Small intestine (tissue), 7 donors: ENCODE measurements around the gene TARDBP. TPM values are rescaled to one million over a fixed set of nuclear protein-coding genes. Genes with fewer than 3 reads are reported as not detected.
A peak's percentile ranks its signal among the peaks of the same experiment; 100 is the strongest.

Experiments
- DNase-seq, 2 donors: peaks; one replicate each; pipeline versions ENCODE4 v3.0.0 to v3.0.0-alpha.2; 2013
- FAIRE-seq: peaks from 2 replicates; lab custom pipeline; 2012; peaks lifted over from hg19 to GRCh38; lab: Jason Lieb, UNC
- H3K27ac ChIP-seq, 3 donors: one replicate each; pipeline ENCODE4 v1.5.1; 2013; ENCODE audit warnings: low read length in 2 of 3, mild to moderate bottlenecking in 2 of 3, control low read depth in 1 of 3, inconsistent platforms in 1 of 3, low read depth in 1 of 3, moderate library complexity in 1 of 3
- H3K27me3 ChIP-seq, 3 donors: one replicate each; pipeline ENCODE4 v1.6.1; 2013; ENCODE audit warnings: low read length in 3 of 3, inconsistent platforms in 1 of 3; ENCODE audit not compliant: control insufficient read depth in 3 of 3, insufficient read depth in 3 of 3
- H3K36me3 ChIP-seq, 3 donors: one replicate each; pipeline ENCODE4 v1.6.1; 2013; ENCODE audit warnings: low read length in 3 of 3, inconsistent platforms in 1 of 3, low read depth in 1 of 3, mild to moderate bottlenecking in 1 of 3, moderate library complexity in 1 of 3; ENCODE audit not compliant: control insufficient read depth in 3 of 3, insufficient read depth in 2 of 3
- H3K4me1 ChIP-seq, 3 donors: one replicate each; pipeline ENCODE4 v1.6.1; 2013; ENCODE audit warnings: low read length in 2 of 3, inconsistent platforms in 1 of 3, low read depth in 1 of 3, mild to moderate bottlenecking in 1 of 3, moderate library complexity in 1 of 3; ENCODE audit not compliant: control insufficient read depth in 3 of 3, insufficient read depth in 2 of 3
- H3K4me3 ChIP-seq, 3 donors: one replicate each; pipeline ENCODE4 v1.5.1; 2013; ENCODE audit warnings: low read length in 3 of 3, control low read depth in 1 of 3, inconsistent platforms in 1 of 3, low read depth in 1 of 3, mild to moderate bottlenecking in 1 of 3, moderate library complexity in 1 of 3
- H3K9me3 ChIP-seq, 2 donors: one replicate each; pipeline ENCODE4 v1.6.1; 2013; ENCODE audit warnings: low read depth in 1 of 2, low read length in 1 of 2; ENCODE audit not compliant: control insufficient read depth in 2 of 2, insufficient read depth in 1 of 2
- WGBS, 3 donors: extraction: QIAGEN DNeasy Blood & Tissue Kit; methylation state at CpG; one replicate each; pipeline ENCODE4 v1.1.7; 2013; 5-methylcytosine and 5-hydroxymethylcytosine counted together
- polyA plus RNA-seq, 4 donors: library from polyadenylated mRNA; stranded (reverse) in 3 of 4; unstranded in 1 of 4; fragments of 200-250 nt in 3 of 4; fragments of 120-200 nt in 1 of 4; gene quantifications; one replicate each; pipeline versions ENCODE4 v1.2.1 to v1.2.3, GENCODE V29; 2013
- donor health status: healthy with polysubstance abuse.
- donor health status: control.
- donor health status: control.
- donor health status: Bipolar disorder and iron deficiency.
- donor health status: healthy.

Gene TARDBP
- polyA plus RNA-seq, 4 donors: 86.1 to 184 (median 116) TPM

GRCh38 chr1:10973956-10974881 lies 38.2 kb upstream of the TARDBP start:
- H3K4me3 ChIP-seq: no peak overlapping the region
- H3K9me3 ChIP-seq: no peaks in the 10 kb centered on the region
- H3K27me3 ChIP-seq: no peaks in the 10 kb centered on the region
- H3K36me3 ChIP-seq: no peaks in the 10 kb centered on the region
- DNase-seq: no peak
- no peak overlapping the region for H3K27ac ChIP-seq
- FAIRE-seq: no peak
- no peaks in the 10 kb centered on the region for H3K4me1 ChIP-seq
- WGBS, 3 donors: 85 to 93% (median 89%) methylated on average over 17 of the region's 17 CpGs

- 59 to 78% (median 77%) methylated on average over 17 to 19 of the region's 19 CpGs for WGBS, 3 donors
- DNase-seq: peak in 1 of 2 donors; percentile 40
- peaks cover 0 to 5% (median 0%) of the 10 kb centered on the region in 3 donors for H3K4me1 ChIP-seq
These were observed 36.7 kb upstream of the TARDBP start for GRCh38 chr1:10975567-10976326.

GRCh38 chr1:10978719-10979118 lies 33.7 kb upstream of the TARDBP start:
- no peak overlapping the region for H3K27ac ChIP-seq
- H3K36me3 ChIP-seq: no peaks in the 10 kb centered on the region
- no peaks in the 10 kb centered on the region for H3K9me3 ChIP-seq
- H3K27me3 ChIP-seq: peaks cover 0 to 2% (median 0%) of the 10 kb centered on the region in 3 donors
- DNase-seq: no peak
- no peak for FAIRE-seq
- 61 to 83% (median 72%) methylated on average over 4 of the region's 4 CpGs for WGBS, 3 donors
- no peak overlapping the region for H3K4me3 ChIP-seq
- peaks cover 0 to 8% (median 0%) of the 10 kb centered on the region in 3 donors for H3K4me1 ChIP-seq

More at GRCh38 chr1:10975567-10976326, 36.7 kb upstream of the TARDBP start:
- Histone ChIP-seq H3K4me3 (no peak overlapping the region), H3K36me3 (no peaks in the 10 kb centered on the region), H3K9me3 (no peaks in the 10 kb centered on the region), H3K27ac (no peak overlapping the region), H3K27me3 (no peaks in the 10 kb centered on the region)
- no peak for FAIRE-seq

GRCh38 chr1:10979483-10979920 lies 33.0 kb upstream of the TARDBP start:
- WGBS, 3 donors: 24 to 59% (median 42%) methylated on average over 13 of the region's 13 CpGs
- Histone ChIP-seq H3K4me3 (no peak overlapping the region), H3K9me3 (peaks cover 0 to 3% of the 10 kb centered on the region in 2 donors), H3K4me1 (peaks cover 0 to 8% (median 0%) of the 10 kb centered on the region in 3 donors), H3K36me3 (no peaks in the 10 kb centered on the region), H3K27ac (no peak overlapping the region), H3K27me3 (peaks cover 0 to 2% (median 0%) of the 10 kb centered on the region in 3 donors)
- FAIRE-seq: no peak
- DNase-seq: peak in 1 of 2 donors; percentile 62

GRCh38 chr1:10980094-10980577 lies 32.3 kb upstream of the TARDBP start:
- FAIRE-seq: no peak

GRCh38 chr1:10980841-10981727 lies 31.4 kb upstream of the TARDBP start:
- H3K4me1 ChIP-seq: peaks cover 0 to 8% (median 0%) of the 10 kb centered on the region in 3 donors
- peaks cover 0 to 2% (median 0%) of the 10 kb centered on the region in 3 donors for H3K27me3 ChIP-seq
- no peak for FAIRE-seq
- no peaks in the 10 kb centered on the region for H3K36me3 ChIP-seq
- DNase-seq: no peak
- WGBS, 3 donors: 66 to 67% (median 66%) methylated on average over 9 of the region's 9 CpGs
- no peak overlapping the region for H3K4me3 ChIP-seq
- peaks cover 0 to 3% of the 10 kb centered on the region in 2 donors for H3K9me3 ChIP-seq
- no peak overlapping the region for H3K27ac ChIP-seq

More at GRCh38 chr1:10980094-10980577, 32.3 kb upstream of the TARDBP start:
- peak; percentile 75 to 86 for DNase-seq
- 10 to 15% (median 13%) methylated on average over 15 of the region's 15 CpGs for WGBS, 3 donors
- Histone ChIP-seq H3K27me3 (peaks cover 0 to 2% (median 0%) of the 10 kb centered on the region in 3 donors), H3K4me3 (peak overlapping the region in 1 of 3 donors; percentile 3), H3K27ac (no peak overlapping the region), H3K9me3 (peaks cover 0 to 3% of the 10 kb centered on the region in 2 donors), H3K4me1 (peaks cover 0 to 8% (median 0%) of the 10 kb centered on the region in 3 donors), H3K36me3 (no peaks in the 10 kb centered on the region)

GRCh38 chr1:10986525-10986890 lies 25.9 kb upstream of the TARDBP start:
- Histone ChIP-seq H3K36me3 (no peaks in the 10 kb centered on the region), H3K9me3 (peaks cover 0 to 3% of the 10 kb centered on the region in 2 donors), H3K4me1 (no peaks in the 10 kb centered on the region), H3K27me3 (peaks cover 0 to 2% (median 0%) of the 10 kb centered on the region in 3 donors), H3K27ac (no peak overlapping the region), H3K4me3 (no peak overlapping the region)
- WGBS, 3 donors: 49 to 74% (median 72%) methylated on average over 7 of the region's 7 CpGs
- DNase-seq (no peak), FAIRE-seq (no peak)
